Uterus (tissue), 4 donors: ENCODE data around the gene MICB. TPM values are rescaled to one million over a fixed set of nuclear protein-coding genes. Genes with fewer than 3 reads are reported as not detected.
"Not testable (repeated sequence)": the region's sequence is repeated elsewhere in the genome, so short reads cannot be mapped to it uniquely, and the experiment has no call there.

Source experiments
- DNase-seq, 2 donors: peaks; one replicate each; pipeline ENCODE4 v3.0.0-alpha.2; 2019 to 2020
- H3K27ac ChIP-seq, 2 donors: fragments of 200-600 bp; sonication (generic); 1 replicate in 1 of 2; 2 replicates in 1 of 2; pipeline ENCODE4 v1.5.1; 2016 to 2018
- H3K27me3 ChIP-seq, 2 donors: fragments of 200-600 bp; sonication (generic); one replicate each; pipeline ENCODE4 v1.5.1; 2018 to 2019; ENCODE audit warnings: control low read depth in 1 of 2
- H3K36me3 ChIP-seq, 2 donors: fragments of 200-600 bp; sonication (generic); one replicate each; pipeline ENCODE4 v1.5.1; 2019; ENCODE audit warnings: control low read depth in 1 of 2
- H3K4me1 ChIP-seq, 2 donors: fragments of 200-600 bp; sonication (generic); one replicate each; pipeline ENCODE4 v1.5.1; 2018 to 2019; ENCODE audit warnings: control low read depth in 1 of 2
- H3K4me3 ChIP-seq, 2 donors: fragments of 200-600 bp; sonication (generic); 1 replicate in 1 of 2; 2 replicates in 1 of 2; pipeline ENCODE4 v1.5.1; 2018 to 2019; ENCODE audit warnings: mild to moderate bottlenecking in 1 of 2
- H3K9me3 ChIP-seq, 2 donors: fragments of 200-600 bp; sonication (generic); one replicate each; pipeline ENCODE4 v1.5.1; 2019; ENCODE audit warnings: control low read depth in 1 of 2
- CTCF ChIP-seq, 4 experiments: fragments of 200-600 bp in 2 of 4; fragments of 450-650 bp in 2 of 4; sonication (generic) in 2 of 4; IDR thresholded peaks; one replicate each; pipeline ENCODE4 v1.5.1; 2016 to 2019; ENCODE audit warnings: antibody characterized with exemption in 4 of 4, mild to moderate bottlenecking in 2 of 4, moderate library complexity in 1 of 4
- POLR2A ChIP-seq, 2 donors: fragments of 450-650 bp; IDR thresholded peaks; one replicate each; pipeline ENCODE4 v1.6.1; 2016; ENCODE audit warnings: antibody characterized with exemption in 2 of 2, mild to moderate bottlenecking in 1 of 2, moderate library complexity in 1 of 2
- intact Hi-C: fragments of 100-400 bp; cut with DNase I; formaldehyde crosslinking; loops from one replicate; pipeline ENCODE4 v1.15.1; 2023; ENCODE audit warnings: low total_unique reads
- total RNA-seq, 4 donors: library from RNA; depleted of rRNA in 3 of 4; stranded (reverse); fragments of >200 nt in 3 of 4; gene quantifications; one replicate each; pipeline versions ENCODE4 v1.1.0 to v1.2.4, GENCODE V29; 2014 to 2023
- donor health status: DM: yes; HTN: yes; CAD: no.

MICB gene
- total RNA-seq, 4 donors from 2014 or later, result 1.9 to 4.8 (median 2.9) TPM

- H3K4me1 ChIP-seq, result no peaks in the 10 kb centered on the region
- TF ChIP-seq CTCF (IDR thresholded peaks at IDR 0.05) (no peak), POLR2A (IDR thresholded peaks at IDR 0.05) (no peak)
- no peak for DNase-seq
- no peaks in the 10 kb centered on the region for H3K36me3 ChIP-seq
- no peaks in the 10 kb centered on the region for H3K9me3 ChIP-seq
- H3K27ac ChIP-seq, result no peak overlapping the region
- H3K4me3 ChIP-seq, result no peak overlapping the region
- intact Hi-C loops, result no loop called here
- no peaks in the 10 kb centered on the region for H3K27me3 ChIP-seq
Measured at GRCh38 chr6:31489086-31489485, 8.9 kb upstream of the MICB start.

DNA sequence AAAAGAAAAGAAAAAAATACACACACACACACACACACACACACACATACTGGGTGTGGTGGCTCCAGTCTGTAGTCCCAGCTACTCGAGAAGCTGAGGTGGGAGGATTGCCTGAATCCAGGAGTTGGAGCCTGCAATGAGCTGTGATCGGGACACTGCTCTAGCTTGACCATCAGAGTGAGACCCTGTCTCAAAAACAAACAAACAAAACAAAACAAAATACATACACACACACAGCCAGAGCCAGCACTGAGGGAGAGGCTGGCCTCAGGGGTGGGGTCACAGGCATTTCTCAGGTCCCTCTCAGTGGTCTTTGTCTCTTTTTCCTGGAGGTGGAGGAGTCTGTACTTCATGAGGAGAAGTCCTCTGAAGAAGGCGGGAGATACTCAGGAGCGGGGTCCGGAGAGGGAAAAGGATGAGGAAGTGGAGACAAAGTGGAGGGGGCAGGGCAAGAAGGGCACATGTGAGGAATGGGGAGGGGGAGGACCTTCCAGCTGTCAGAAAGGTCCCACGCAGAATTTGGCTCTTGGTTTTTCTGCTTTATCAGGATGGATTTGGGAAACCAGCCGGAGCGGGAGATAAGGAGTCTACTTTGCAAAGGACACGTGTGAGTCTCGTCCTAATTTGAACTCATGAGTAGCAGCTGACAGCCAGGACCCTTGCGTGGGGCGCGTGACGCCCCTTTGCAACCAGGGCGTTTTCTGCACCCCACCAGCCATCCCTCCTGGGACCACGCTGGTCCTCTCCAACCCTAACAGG, 7.7 kb upstream of the MICB start:
- intact Hi-C loops, result no loop called here
- no peaks in the 10 kb centered on the region for H3K36me3 ChIP-seq
- DNase-seq, result no peak
- no peaks in the 10 kb centered on the region for H3K27me3 ChIP-seq
- no peak for TF ChIP-seq POLR2A (IDR thresholded peaks at IDR 0.05)
- TF ChIP-seq CTCF (IDR thresholded peaks at IDR 0.05), result no peak
- H3K27ac ChIP-seq, result no peak overlapping the region
- no peak overlapping the region for H3K4me3 ChIP-seq
- H3K4me1 ChIP-seq, result no peaks in the 10 kb centered on the region
- H3K9me3 ChIP-seq, result no peaks in the 10 kb centered on the region

GRCh38 chr6:31493550-31493874, 4.4 kb upstream of the MICB start:
- DNase-seq, intact Hi-C loops, H3K36me3 ChIP-seq, H3K27me3 ChIP-seq, H3K9me3 ChIP-seq, H3K4me1 ChIP-seq: not testable (repeated sequence)
- peak overlapping the region; percentile 76 to 83 for H3K27ac ChIP-seq
- H3K4me3 ChIP-seq, result peak overlapping the region; percentile 38 to 44

DNA sequence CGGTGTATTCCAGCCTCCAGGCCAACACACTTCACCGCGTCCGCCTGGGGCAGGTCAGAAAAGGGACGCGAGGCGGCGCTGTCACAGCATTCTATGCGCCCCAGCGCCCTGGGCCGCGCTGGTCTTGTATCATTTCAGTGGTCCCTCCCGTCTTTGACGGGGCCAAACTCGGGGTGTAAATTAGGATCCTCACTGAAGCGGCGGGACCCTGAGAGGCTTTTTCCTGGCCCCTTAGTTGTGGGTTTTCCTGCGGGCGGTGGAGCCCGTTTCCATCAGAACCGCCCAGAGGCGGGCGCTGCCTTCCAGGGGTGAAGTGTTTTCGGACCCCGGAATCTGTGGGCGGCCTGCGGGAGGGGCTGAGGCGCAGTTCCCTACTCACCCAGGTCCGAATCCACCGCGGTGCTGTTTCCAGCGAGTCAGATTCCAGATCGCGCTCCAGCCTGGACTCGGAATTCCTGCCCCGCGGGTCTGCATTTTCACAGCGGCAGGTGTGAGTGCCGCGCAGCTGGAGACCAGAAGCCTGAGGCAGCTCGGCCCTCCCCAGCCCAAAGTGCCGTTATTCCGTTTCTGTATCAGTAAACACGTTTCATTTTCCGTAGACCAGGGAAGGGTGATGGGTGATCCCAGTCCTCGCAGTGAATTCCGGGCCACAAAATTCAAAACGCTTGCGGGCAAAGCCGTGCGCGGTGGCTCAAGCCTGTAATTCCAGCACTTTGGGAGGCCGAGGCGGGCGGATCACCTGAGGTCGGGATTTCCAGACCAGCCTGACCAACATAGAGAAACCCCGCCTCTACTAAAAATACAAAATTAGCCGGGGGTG, 3.9 kb upstream of the MICB start:
- Histone ChIP-seq H3K36me3 (no peaks in the 10 kb centered on the region), H3K4me1 (peaks cover 0 to 3% of the 10 kb centered on the region in 2 donors), H3K27me3 (no peaks in the 10 kb centered on the region), H3K4me3 (peak overlapping the region; percentile 38 to 44), H3K9me3 (no peaks in the 10 kb centered on the region), H3K27ac (peak overlapping the region; percentile 76 to 83)
- peak; percentile 64 to 81 (median 71) for TF ChIP-seq CTCF (IDR thresholded peaks at IDR 0.05)
- TF ChIP-seq POLR2A (IDR thresholded peaks at IDR 0.05), result no peak
- intact Hi-C loops, result no loop called here
- DNase-seq, result peak; percentile 69 to 70

DNA sequence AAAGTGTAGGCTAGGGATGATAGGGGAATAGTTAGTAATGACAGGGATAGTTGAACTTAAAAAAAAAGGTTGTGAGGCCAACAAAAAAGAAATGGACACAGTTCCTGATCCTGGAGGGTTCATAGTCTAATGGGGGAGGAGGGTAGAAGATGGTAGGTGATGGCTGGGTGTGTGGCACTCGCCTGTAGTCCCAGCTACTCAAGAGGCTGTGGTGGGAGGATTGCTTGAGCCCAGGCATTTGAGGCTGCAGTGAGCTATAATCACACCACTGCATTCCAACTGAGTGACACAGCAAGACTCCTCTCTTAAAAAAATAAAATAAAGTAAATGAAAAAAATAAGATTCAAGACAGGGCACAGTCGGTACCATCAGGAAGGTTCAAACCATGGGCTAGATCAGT, 2.4 kb upstream of the MICB start:
- Histone ChIP-seq H3K9me3 (no peaks in the 10 kb centered on the region), H3K27me3 (no peaks in the 10 kb centered on the region), H3K27ac (peak overlapping the region; percentile 76 to 83), H3K4me3 (no peak overlapping the region), H3K4me1 (peaks cover 0 to 3% of the 10 kb centered on the region in 2 donors), H3K36me3 (no peaks in the 10 kb centered on the region)
- no peak for DNase-seq
- intact Hi-C loops, result no loop called here
- TF ChIP-seq CTCF (IDR thresholded peaks at IDR 0.05) (no peak), POLR2A (IDR thresholded peaks at IDR 0.05) (no peak)

- H3K27me3 ChIP-seq, H3K4me1 ChIP-seq, H3K36me3 ChIP-seq, intact Hi-C loops, H3K4me3 ChIP-seq, H3K9me3 ChIP-seq, DNase-seq: not testable (repeated sequence)
- H3K27ac ChIP-seq, result peak overlapping the region; percentile 59 to 74
Measured at GRCh38 chr6:31496826-31497225, 1.1 kb upstream of the MICB start.
